ENCODE data around the gene SNRPA. TPM values are rescaled to one million over a fixed set of nuclear protein-coding genes. Genes with fewer than 3 reads are reported as not detected.

The SNRPA gene
- total RNA-seq (25.1 and 33.2 TPM in 2 replicates), polyA plus RNA-seq (86.9 and 95.0 TPM in 2 replicates)

GRCh38 chr19:40750874-40751537, at the start of gene SNRPA:
Gene SNRPA, plus strand, starts transcription at chr19:40751203. Its CDS starts 206 bp downstream, at chr19:40751409.
- Histone ChIP-seq H3K4me2 (peak within 1 kb of the TSS; percentile 81), H2AFZ (peak within 1 kb of the TSS; percentile 10), H3K9me2 (replicated peaks; ENCODE audit: insufficient read depth) (no peaks in the 10 kb centered on the region), H3K36me3 (replicated peaks; ENCODE audit: insufficient read depth, low read depth) (no peaks in the 10 kb centered on the region), H3K79me2 (peaks cover 51% of the 10 kb centered on the region), H4K20me1 (ENCODE audit: insufficient read depth, poor library complexity, severe bottlenecking) (no peaks in the 10 kb centered on the region), H3K27me3 (no peaks in the 10 kb centered on the region), H3K9me3 (ENCODE audit: low read depth) (no peaks in the 10 kb centered on the region), H3K4me1 (ENCODE audit: insufficient read depth) (peaks cover 40% of the 10 kb centered on the region), H3K4me3 (peak within 1 kb of the TSS; percentile 29), H3K27ac (peak within 1 kb of the TSS; percentile 95)
- under 1% methylated on average over 43 of the region's 46 CpGs for WGBS (ENCODE audit: low lambda C conversion rate, missing lambda C conversion rate)
- DNase-seq (ENCODE audit: low spot score), result peak; percentile 99
- no peak for TF ChIP-seq EZH2phosphoT487 (IDR thresholded peaks at IDR 0.05; ENCODE audit: low read depth, severe bottlenecking, unreplicated experiment)
- no peak for TF ChIP-seq CTCF (IDR thresholded peaks at IDR 0.05; ENCODE audit: poor library complexity)
- no peak for TF ChIP-seq EZH2 (IDR thresholded peaks at IDR 0.05; ENCODE audit: borderline replicate concordance)

- Histone ChIP-seq H3K9me3 (ENCODE audit: low read depth) (no peaks in the 10 kb centered on the region), H3K36me3 (replicated peaks; ENCODE audit: insufficient read depth, low read depth) (no peaks in the 10 kb centered on the region), H3K27me3 (no peaks in the 10 kb centered on the region), H3K9me2 (replicated peaks; ENCODE audit: insufficient read depth) (no peaks in the 10 kb centered on the region), H3K4me3 (no peak overlapping the region), H3K4me2 (no peak overlapping the region), H2AFZ (no peak overlapping the region), H4K20me1 (ENCODE audit: insufficient read depth, poor library complexity, severe bottlenecking) (no peaks in the 10 kb centered on the region), H3K79me2 (no peaks in the 10 kb centered on the region), H3K4me1 (ENCODE audit: insufficient read depth) (no peaks in the 10 kb centered on the region), H3K27ac (no peak overlapping the region)
- no peak for TF ChIP-seq EZH2phosphoT487 (IDR thresholded peaks at IDR 0.05; ENCODE audit: low read depth, severe bottlenecking, unreplicated experiment)
- no peak for TF ChIP-seq CTCF (IDR thresholded peaks at IDR 0.05; ENCODE audit: poor library complexity)
- no peak for TF ChIP-seq EZH2 (IDR thresholded peaks at IDR 0.05; ENCODE audit: borderline replicate concordance)
- no peak for DNase-seq (ENCODE audit: low spot score)
- 97% methylated on average over 6 of the region's 6 CpGs for WGBS (ENCODE audit: low lambda C conversion rate, missing lambda C conversion rate)
These were observed 49.2 kb upstream of the SNRPA start for GRCh38 chr19:40701758-40702157.

GRCh38 chr19:40702337-40703012, 48.5 kb upstream of the SNRPA start:
- no peaks in the 10 kb centered on the region for H3K36me3 ChIP-seq (replicated peaks; ENCODE audit: insufficient read depth, low read depth)
- H3K9me3 ChIP-seq (ENCODE audit: low read depth), result no peaks in the 10 kb centered on the region
- no peak overlapping the region for H3K4me3 ChIP-seq
- no peaks in the 10 kb centered on the region for H3K9me2 ChIP-seq (replicated peaks; ENCODE audit: insufficient read depth)
- DNase-seq (ENCODE audit: low spot score), result peak; percentile 66
- no peak overlapping the region for H3K4me2 ChIP-seq
- no peaks in the 10 kb centered on the region for H3K27me3 ChIP-seq
- H3K4me1 ChIP-seq (ENCODE audit: insufficient read depth), result no peaks in the 10 kb centered on the region
- WGBS (ENCODE audit: low lambda C conversion rate, missing lambda C conversion rate), result 63% methylated on average over 17 of the region's 18 CpGs
- H3K27ac ChIP-seq, result no peak overlapping the region
- no peaks in the 10 kb centered on the region for H4K20me1 ChIP-seq (ENCODE audit: insufficient read depth, poor library complexity, severe bottlenecking)
- no peak overlapping the region for H2AFZ ChIP-seq
- TF ChIP-seq EZH2phosphoT487 (IDR thresholded peaks at IDR 0.05; ENCODE audit: low read depth, severe bottlenecking, unreplicated experiment) (no peak), EZH2 (IDR thresholded peaks at IDR 0.05; ENCODE audit: borderline replicate concordance) (no peak), CTCF (IDR thresholded peaks at IDR 0.05; ENCODE audit: poor library complexity) (peak; percentile 33)
- H3K79me2 ChIP-seq, result no peaks in the 10 kb centered on the region
